NK-92 (cell line): ENCODE measurements around the gene TSPAN18.

Experiments used
- DNase-seq: peaks from one replicate; lab custom pipeline; 2025; ENCODE audit not compliant: unreplicated experiment; lab: John Stamatoyannopoulos, UW

TSPAN18 gene

DNA sequence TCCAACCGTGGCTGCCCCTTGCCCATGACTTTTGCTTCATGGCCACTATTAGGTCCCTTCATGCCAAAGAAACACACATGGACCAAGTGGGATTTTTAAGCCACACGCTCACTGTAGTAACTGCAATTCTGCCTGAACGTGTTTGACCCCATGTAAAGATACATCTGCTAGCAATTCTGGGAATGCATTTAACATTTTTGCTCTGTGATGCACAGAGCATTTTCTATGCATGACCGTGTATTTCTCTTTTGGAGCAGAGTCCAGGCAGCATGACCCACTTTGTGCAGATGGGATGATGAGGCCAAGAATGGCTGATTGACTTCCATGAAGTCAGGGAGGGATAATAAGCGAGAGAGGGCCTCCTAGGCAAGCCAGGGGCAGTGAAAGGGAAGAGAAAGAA lies 115.5 kb downstream of the TSPAN18 start:
- no peak for DNase-seq

DNA sequence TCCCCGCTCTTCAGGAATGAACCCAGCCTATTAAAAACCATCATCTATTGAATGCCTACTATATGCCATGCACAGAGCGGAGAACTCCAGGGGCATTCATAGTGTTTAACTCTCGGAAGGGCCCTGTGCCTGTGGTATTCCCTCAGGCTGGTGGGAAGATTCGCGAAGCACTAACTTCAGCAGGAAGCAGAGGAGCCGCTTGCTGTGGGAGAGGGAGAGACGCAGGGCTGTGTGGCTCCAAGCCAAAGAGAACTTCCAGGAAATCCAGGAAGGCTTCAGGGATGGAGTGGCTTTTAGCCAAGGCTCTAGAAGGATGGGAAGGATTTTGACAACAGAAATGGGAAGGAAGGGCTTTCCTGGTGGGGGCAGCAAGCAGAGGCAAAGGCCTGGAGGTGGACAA lies 120.1 kb downstream of the TSPAN18 start:
- DNase-seq, result no peak

DNA sequence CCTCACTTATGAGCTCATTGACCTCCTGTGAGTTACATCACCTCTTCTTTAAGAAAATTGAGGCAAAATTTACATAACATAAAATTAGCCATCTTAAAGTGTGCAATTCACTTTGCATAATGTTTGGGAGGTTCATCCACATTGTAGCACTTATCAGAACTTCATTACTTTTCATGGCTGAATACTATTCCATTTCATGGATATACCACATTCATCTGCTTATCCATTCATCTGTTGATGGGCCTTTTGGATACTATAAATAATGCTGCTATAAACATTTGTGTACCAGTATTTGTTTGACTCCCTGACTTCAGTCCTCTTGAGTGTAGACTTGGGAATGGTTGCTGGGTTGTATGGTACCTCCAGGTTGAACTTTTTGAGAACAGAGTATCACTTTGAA lies 120.6 kb downstream of the TSPAN18 start:
- no peak for DNase-seq

DNA sequence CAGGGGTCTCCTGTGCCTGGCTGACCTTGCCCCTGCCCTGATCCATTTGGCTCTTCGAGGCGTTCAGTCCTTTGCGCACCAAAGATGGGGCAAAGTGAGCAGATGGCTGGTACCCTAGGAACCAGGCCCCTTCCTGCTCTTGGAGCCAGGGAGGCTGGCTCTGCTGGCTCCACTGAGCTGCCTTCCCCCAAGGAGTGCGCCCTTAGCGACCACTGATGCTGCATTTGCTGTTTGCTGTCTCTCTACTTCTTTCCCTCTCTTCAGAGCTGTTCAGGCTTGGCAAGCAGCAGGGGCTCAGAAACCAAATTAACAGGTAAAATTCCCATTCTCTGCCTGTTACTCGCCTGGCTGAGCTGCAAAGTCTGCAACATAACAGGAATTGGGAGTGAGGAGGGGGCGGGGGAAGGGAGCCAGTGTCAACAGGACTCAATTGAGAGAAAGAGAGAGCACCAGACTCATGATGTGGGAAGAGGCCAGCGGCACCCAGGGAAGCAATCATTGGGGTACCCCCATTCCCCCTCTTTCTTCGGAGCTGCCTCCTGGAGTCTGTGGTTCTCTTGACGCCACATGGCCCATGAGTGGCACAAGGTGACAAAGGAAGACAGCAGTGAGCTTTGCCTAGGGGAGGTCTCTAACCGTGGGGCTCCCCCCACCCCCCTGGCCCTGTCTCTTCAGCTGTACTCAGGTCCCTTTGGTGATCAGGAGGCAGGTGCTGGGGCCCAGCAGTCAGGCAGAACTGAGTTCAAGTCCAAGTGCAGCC lies 121.6 kb downstream of the TSPAN18 start:
- DNase-seq, result no peak

DNA sequence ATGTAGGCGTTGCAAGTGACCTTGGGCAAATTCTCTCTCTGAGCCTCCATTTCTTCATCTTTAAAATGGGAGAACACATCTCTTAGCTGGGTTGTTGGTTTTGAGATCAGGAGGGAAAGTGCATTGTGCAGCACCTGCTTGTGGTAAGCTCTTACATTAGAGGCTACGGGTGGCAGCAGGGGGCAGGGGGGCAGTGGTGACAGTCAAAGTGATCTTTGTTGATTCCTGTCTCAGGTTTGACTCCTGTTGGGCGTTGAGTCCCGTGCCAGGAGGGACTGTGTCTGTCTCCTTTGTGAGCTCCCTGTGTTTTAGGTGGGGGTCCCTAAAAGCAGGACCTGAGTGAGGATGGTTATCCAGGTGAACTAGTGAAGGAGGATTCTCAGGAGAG lies 122.2 kb downstream of the TSPAN18 start:
- DNase-seq, result no peak

DNA sequence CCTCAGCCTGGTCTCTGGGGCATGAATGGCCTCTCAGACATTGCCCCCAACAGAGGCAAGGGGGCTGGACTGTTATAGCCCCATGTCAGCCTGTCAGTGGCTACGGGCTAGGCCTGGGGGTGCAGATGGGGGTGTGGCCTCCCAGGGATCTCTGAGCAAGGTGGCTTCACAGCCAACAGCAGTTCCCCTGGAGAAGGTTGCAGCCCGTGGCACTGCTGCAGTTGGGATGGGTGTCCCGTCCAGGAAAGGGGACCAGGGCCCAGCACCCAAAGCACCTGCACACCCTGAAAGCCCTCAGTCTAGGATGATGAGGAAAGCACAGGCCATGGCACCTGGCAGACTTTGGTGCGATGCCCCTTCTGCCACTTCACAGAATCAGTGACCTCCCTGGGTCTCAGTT lies 122.7 kb downstream of the TSPAN18 start:
- no peak for DNase-seq

DNA sequence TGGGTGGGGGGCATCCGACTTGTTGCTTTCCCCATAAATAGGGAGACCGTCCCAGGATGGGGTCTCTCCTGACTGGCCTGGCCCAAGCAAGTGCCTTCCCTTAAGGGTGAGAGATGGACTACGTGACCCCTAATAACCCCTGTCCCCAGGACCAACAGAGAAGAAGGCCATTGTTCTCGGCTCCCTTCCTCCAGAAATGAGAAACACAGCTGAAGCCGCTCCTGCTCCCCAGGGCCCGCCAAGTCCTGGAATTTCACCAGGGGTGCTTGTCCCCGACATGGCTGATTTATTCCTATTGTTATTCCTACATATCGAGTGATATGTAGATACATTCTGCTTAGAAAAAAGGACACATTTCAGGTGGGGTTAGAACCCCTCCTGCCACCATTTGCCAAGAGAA lies 123.2 kb downstream of the TSPAN18 start:
- no peak for DNase-seq

DNA sequence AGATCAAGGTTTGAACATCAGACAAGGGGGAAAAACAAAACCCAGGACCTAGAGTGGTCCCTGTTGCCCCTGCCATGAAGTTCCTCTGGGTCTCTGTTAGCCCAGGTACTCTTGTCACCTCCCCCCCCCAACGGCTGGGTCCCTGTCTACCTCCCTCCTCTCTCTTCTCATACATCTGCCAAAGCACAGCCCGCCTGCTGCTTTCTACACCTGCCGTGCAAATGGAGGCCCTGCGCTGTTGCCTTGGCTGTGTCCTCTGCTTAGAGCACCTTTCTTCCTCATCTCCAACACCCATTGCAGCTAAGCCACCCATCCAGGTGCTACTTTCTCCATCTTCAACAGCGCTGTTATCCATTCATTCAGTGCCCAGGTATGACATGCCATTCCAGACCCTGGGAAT lies 124.7 kb downstream of the TSPAN18 start:
- no peak for DNase-seq

DNA sequence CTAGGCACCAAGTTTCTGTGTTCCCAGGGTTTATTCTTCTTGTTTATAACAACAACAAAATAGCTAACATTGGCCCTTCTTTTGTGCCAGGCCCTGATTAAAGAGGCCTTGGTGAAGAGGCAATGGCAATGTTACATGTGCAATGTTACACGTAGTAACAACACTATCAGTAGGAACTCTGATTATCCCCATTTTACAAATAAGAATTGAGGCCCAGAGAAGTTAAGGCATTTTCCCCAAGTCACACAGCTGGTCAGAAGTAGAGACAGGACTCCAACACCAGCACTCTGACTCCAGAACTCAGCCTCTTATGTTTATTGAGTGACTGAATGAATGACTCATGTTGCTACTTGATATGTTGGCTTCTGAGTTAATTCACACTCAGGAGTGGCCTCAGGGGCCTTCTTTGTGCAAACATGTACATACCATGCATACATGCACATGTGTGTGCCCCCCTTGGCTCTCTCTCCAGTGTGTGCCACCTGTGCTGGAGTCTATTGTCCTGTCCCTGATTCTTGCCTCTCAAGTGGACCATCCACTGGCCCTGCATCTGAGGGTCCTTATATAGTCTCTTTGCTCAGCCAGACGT lies 125.5 kb downstream of the TSPAN18 start:
- DNase-seq, result no peak

DNA sequence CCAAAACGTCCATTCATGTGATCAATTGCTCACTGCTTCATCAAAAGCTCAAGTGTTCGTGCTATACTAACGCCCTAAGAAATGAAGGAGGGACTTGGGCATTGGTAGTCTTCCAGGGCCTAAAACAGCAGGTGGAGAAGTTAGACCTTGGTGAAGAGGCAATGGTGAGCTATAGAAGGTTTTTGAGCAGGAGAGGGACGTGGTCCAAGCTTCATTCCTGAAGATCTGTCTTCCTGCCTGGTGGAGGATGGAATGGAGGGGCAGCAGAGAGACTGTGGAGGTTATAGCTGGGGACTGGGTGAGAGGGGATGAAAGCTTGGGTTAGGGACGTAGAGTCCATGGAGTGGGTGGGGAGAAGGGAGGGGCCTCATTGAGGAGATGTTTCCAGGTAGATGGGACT lies 126.2 kb downstream of the TSPAN18 start:
- DNase-seq, result no peak

DNA sequence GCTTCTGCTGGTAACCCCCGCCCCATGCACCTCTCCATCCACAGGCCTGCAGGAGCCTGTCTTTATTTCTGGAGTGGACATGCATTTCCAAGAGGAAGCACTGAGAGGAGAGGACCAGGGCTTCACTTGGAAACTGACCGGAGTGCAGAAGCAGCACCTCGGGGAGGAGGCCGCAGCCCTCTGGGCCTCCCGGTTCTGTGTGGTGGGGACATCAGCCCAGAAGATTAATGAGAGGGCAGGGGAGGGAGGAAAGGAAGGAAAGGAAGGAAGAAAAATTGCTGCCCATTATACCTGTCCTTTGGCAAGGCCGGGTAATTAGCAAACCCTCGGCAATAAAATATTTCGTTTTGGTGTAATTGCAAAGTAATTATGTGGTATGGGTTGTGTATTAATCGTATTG lies 126.9 kb downstream of the TSPAN18 start:
- DNase-seq, result no peak

DNA sequence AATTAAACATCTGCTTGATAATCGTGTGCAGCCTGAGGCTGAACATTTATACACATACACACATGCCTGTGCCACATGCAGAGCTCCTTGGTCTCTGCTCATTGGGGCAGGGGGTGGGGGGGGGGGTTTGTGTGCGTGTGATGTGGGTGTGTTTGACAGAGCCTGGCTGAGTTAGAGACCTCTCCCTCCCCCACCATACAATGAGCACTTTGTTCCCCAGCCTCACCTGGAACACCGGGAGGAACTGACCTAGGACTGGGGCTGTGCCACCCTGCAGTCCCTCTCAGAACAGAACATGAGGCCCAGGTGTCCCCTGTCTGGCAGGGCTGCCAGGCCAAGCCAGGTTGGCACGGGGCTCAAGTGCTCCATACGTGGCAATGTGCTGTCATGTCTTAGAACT lies 127.3 kb downstream of the TSPAN18 start:
- DNase-seq, result no peak

DNA sequence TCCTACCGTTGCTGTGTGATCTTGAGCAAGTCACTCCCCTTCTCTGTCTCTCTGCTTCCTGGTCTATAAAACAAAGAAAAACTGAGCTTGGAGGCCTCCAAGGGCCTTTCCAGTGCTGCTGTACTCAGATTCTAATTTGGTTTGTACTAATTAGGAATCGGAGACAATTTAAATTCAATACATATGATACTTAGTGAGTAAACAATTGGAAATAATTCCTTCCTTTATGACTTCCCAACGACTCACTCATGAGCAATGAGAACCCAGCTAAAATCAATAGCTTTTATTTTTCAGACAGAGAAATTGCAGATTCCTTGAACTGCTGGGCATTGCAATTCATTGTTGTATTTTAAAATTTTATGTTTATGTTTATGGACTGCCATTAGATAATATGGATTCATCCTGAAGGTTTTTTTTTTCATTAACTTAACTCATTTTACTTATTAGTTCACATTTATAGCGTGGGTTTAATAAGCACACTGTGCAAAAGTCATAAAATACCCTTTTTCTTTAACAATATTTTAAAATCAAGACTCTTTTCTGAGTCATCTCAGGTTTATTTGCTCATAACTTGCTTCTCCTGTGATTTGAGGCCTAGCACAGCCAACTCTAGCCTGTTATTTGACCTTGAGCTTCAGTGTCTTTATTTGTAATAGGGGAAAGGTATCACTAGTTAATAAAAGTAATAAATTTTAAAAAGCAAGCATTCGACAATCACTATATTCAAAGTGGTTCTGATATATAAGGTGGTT lies 128.2 kb downstream of the TSPAN18 start:
- DNase-seq, result no peak

DNA sequence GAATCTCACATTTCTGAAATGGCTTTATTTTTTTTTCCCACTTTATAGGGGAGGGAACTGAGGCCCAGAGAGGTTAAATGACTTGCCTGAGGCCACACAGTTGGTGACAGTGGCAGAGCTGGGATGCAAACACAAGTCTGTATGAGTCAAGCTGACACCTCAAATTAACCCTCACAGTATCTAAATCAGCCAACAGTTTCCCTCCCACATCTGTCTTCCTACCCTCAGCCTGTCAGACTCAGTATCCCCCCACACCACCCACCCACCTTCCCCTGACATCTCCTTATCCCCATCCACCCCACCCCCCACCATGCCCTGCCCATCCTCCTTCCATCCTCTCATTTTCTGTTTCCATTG lies 128.7 kb downstream of the TSPAN18 start:
- no peak for DNase-seq

DNA sequence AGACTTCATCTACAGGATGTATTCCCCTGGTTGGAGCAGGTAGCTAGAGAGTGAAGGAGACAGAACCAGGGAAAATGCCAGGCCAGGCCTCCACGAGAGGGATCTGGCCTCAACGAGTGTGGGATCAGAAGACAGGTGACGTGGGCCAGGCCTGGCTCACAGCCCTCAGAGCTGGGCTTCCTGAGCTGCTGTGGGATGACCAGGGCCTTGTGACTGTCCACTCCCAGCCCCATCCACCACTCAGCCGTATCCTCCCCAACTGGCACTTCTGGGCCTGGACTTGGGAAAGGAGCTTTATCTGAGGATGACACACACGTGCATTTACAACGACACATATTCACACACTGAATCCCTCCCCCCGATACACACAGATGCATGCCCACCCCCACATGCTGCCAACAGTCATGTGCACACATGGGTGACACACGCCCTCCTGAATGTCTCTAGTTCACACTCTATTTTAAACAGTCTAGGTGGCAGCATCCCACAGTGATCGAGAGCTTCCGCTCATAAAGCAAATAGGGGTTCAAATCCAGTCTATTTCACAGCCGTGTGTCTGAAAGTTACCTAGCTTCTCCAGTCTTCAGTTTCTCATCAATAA lies 130.8 kb downstream of the TSPAN18 start:
- DNase-seq, result no peak

DNA sequence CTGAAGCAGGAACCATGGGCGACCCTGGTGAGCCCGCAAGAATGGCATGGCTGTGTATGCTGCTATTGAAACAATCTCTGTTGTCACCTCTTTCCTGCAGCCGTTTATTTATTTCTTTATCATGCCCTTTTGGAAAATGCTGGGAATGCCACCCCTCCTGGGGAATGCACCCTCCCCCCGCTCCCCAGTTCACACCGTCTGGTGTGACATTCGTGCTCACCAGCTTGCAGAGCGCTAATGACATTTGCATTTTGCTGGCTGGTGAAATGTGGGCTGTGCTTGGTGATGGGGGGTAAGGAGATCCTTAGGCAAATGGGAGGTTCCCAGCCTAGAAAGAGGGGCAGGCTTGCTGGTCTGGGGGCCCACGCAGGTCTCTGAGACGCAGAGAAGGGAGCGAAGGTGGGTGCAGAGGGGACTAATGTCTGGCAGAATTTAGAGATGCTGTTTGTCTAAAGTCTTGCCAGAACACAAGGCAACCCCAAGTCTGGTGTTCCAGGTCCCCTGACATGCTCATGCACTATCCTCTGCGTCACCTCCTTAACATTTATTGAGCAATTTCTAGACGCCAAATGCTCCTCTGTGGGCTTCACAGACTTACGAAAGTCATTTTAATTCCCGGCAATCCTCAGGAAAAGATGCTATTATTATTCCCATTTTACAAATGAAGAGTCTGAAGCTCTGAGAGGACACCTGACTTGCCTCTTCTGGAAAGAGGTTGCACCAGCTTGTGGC lies 132.2 kb downstream of the TSPAN18 start:
- DNase-seq, result no peak

DNA sequence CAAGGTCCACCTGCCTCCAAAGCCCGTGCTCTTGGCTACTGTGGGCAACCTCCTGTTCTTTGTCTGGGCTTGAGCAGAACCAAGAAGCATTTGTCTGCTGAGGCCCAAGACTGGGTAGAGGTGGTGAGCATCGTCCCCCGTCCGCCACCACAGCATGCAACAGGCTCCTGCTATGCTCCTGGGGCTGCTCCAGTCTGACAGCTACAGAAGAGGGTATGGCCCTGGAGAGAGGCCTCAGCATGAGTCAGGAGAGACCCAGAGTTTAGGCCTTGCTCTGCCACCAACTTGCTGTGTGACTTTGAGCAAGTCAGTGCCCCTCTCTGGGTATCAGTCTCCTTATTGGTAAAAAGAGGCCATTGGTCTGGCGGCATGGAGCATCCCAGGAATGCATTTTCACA lies 132.8 kb downstream of the TSPAN18 start:
- no peak for DNase-seq

DNA sequence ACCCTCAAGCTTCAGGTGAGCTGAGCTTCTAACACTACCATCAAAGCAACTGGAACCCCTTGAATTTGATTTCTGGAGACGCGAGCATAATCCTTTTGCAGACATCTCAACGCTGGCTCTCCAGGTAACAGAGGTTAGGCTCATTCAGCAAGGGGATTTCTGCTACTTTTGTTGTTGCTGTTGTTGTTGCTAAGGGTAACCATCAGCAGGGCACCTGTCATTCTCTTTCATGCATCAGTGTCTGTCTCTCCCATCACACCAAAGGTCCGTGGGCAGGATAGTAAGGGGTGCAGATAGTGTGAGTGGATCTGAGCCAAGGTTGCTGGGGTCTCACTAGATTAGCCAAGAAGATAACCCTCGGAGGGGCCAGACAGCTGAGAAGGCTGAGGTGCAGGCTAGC lies 133.6 kb downstream of the TSPAN18 start:
- no peak for DNase-seq

DNA sequence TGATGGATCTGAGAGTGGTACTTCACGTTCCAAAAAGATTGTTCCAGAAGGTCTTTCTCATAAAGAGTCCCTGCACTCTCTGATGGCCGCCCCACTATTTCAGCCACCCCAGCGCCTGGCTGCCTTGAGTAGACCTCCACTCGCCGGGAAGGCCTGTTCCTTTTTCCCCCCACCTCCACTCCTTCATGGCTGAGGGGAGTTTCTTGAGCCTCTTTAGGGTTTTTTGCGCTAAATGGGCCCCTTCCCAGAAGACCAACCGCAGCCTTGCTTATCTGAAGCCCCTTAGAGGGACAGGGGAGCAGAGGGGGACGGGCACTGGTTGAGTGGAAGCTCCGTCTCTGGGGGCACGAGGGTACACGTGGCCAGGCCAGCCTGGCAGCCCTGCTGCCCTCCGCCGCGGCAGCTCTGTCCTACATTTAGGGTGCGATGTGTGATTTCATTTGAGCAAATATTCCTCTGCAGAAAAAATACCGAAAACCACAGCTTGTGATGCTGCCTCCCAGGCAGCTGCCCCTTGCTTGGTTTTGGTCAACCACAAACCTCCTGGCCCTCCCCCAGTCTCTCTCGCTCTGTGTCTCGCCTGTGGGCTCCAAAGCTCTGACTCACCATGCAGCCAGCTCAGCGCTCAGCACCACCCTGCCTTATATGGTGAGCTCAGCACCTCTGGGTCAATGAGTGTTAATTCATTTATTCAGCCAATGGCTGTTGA lies 135.2 kb downstream of the TSPAN18 start:
- DNase-seq, result peak; percentile 13

DNA sequence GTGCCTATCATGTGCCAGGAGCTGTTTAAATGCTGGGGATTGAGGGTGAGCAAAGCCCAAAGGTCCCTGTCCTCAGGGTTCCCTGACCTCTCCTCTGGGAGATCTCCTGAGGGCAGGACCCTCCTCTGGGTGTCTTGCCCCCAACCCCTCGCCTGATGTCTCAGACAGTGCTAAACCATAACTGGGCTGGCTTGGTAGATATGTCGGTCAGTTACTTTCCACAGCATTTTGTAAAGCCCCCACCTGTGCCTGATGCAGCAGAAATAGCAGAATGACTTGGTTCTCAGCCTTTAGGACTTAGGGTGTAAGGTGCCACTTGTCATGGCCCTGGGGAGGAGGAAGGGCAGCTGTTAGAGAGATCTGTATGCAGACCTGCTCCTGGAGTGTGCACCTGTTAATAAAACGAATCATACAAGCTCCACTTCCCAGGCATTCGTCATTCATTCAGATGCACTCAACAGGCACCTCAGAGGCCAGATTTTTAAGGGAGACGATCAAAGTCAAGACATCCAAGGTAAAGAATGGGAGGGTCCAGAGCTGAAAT lies 135.9 kb downstream of the TSPAN18 start:
- no peak for DNase-seq
